Measurements from ENCODE around the gene COA1.
"Not testable (repeated sequence)": the region's sequence is repeated elsewhere in the genome, so short reads cannot be mapped to it uniquely, and the experiment has no call there.

The COA1 gene

GRCh38 chr7:43726466-43726865, 2.9 kb downstream of the COA1 start:
- no peak for DNase-seq (ENCODE audit: low read depth)

GRCh38 chr7:43725251-43725650, 4.1 kb downstream of the COA1 start:
- no peak for DNase-seq (ENCODE audit: low read depth)

- DNase-seq (ENCODE audit: low read depth): no peak
Observed at GRCh38 chr7:43723007-43723341, 6.3 kb downstream of the COA1 start.

GRCh38 chr7:43721193-43721806, 8.0 kb downstream of the COA1 start:
- DNase-seq (ENCODE audit: low read depth): no peak

GRCh38 chr7:43716598-43716997, 12.7 kb downstream of the COA1 start:
- no peak for DNase-seq (ENCODE audit: low read depth)

GRCh38 chr7:43715966-43716365, 13.4 kb downstream of the COA1 start:
- not testable (repeated sequence) for DNase-seq (ENCODE audit: low read depth)

GRCh38 chr7:43711503-43711902, 17.8 kb downstream of the COA1 start:
- DNase-seq (ENCODE audit: low read depth): no peak

- not testable (repeated sequence) for DNase-seq (ENCODE audit: low read depth)
Observed at GRCh38 chr7:43708055-43708454, 21.3 kb downstream of the COA1 start.

GRCh38 chr7:43703573-43703972, 25.8 kb downstream of the COA1 start:
- DNase-seq (ENCODE audit: low read depth): no peak

GRCh38 chr7:43702974-43703373, 26.3 kb downstream of the COA1 start:
- DNase-seq (ENCODE audit: low read depth): no peak

- no peak for DNase-seq (ENCODE audit: low read depth)
Observed at GRCh38 chr7:43701929-43702328, 27.4 kb downstream of the COA1 start.

GRCh38 chr7:43701500-43701854, 27.8 kb downstream of the COA1 start:
- no peak for DNase-seq (ENCODE audit: low read depth)

GRCh38 chr7:43700646-43701499, 28.4 kb downstream of the COA1 start:
- DNase-seq (ENCODE audit: low read depth): no peak

- no peak for DNase-seq (ENCODE audit: low read depth)
Observed at GRCh38 chr7:43700059-43700501, 29.2 kb downstream of the COA1 start.

- DNase-seq (ENCODE audit: low read depth): no peak
Observed at GRCh38 chr7:43698460-43699255, 30.7 kb downstream of the COA1 start.

GRCh38 chr7:43697690-43698089, 31.6 kb downstream of the COA1 start:
- no peak for DNase-seq (ENCODE audit: low read depth)

- no peak for DNase-seq (ENCODE audit: low read depth)
Observed at GRCh38 chr7:43695365-43695764, 34.0 kb downstream of the COA1 start.

GRCh38 chr7:43694399-43694748, 34.9 kb downstream of the COA1 start:
- no peak for DNase-seq (ENCODE audit: low read depth)

- DNase-seq (ENCODE audit: low read depth): peak; percentile 59
Observed at GRCh38 chr7:43693687-43694398, 35.5 kb downstream of the COA1 start.

GRCh38 chr7:43692582-43693373, 36.5 kb downstream of the COA1 start:
- no peak for DNase-seq (ENCODE audit: low read depth)

GRCh38 chr7:43691611-43692010, 37.7 kb downstream of the COA1 start:
- no peak for DNase-seq (ENCODE audit: low read depth)

GRCh38 chr7:43689115-43689514, 40.2 kb downstream of the COA1 start:
- DNase-seq (ENCODE audit: low read depth): no peak

All from HS-27A (cell line).